SK-N-SH treated with all-trans-retinoic acid at 6 μM for 48 hours (cell line): Measurements from ENCODE around the gene CPVL.

Experiments used
- ARNTL ChIP-seq: fragments of 450-650 bp; formaldehyde crosslinking; IDR thresholded peaks from 2 replicates; pipeline ENCODE4 v1.5.0; 2020; ENCODE audit warnings: low read depth, mild to moderate bottlenecking, moderate library complexity, borderline replicate concordance
- GLIS3 ChIP-seq: fragments of 250-450 bp; sonication (Bioruptor Pico); IDR thresholded peaks from 2 replicates; pipeline ENCODE4 v1.5.0; 2020; ENCODE audit warnings: mild to moderate bottlenecking, moderate library complexity
- OSR1 ChIP-seq: fragments of 250-450 bp; sonication (Bioruptor Pico); IDR thresholded peaks from 2 replicates; pipeline ENCODE4 v1.8.0; 2022; ENCODE audit warnings: moderate library complexity, mild to moderate bottlenecking, inconsistent platforms
- RARB ChIP-seq: fragments of 250-450 bp; sonication (Bioruptor Pico); IDR thresholded peaks from 2 replicates; pipeline ENCODE4 v1.8.0; 2021; ENCODE audit warnings: mild to moderate bottlenecking, moderate library complexity
- TCF4 ChIP-seq: fragments of 250-450 bp; sonication (Bioruptor Pico); IDR thresholded peaks from 2 replicates; pipeline ENCODE4 v1.8.0; 2021; ENCODE audit warnings: mild to moderate bottlenecking, moderate library complexity, borderline replicate concordance
- ZFP30 ChIP-seq: fragments of 450-650 bp; formaldehyde crosslinking; IDR thresholded peaks from 2 replicates; pipeline ENCODE4 v1.5.0; 2022; ENCODE audit warnings: mild to moderate bottlenecking, moderate library complexity
- ZNF70 ChIP-seq: fragments of 450-650 bp; formaldehyde crosslinking; IDR thresholded peaks from 2 replicates; pipeline ENCODE4 v1.5.0; 2020; ENCODE audit warnings: mild to moderate bottlenecking, moderate library complexity
- TF ChIP-seq, protein P1 (sequence below): fragments of 250-450 bp; sonication (Bioruptor Pico); IDR thresholded peaks from 2 replicates; pipeline ENCODE4 v1.8.0; 2020; ENCODE audit warnings: mild to moderate bottlenecking, moderate library complexity, borderline replicate concordance
- TF ChIP-seq, protein P2 (sequence below): fragments of 250-450 bp; sonication (Bioruptor Pico); IDR thresholded peaks from 2 replicates; pipeline ENCODE4 v1.5.0; 2020; ENCODE audit warnings: mild to moderate bottlenecking, moderate library complexity

- TF ChIP-seq ARNTL (CRISPR knock-in tag) (no peak), GLIS3 (CRISPR knock-in tag) (no peak), ZFP30 (CRISPR knock-in tag) (no peak), TCF4 (CRISPR knock-in tag) (no peak), RARB (CRISPR knock-in tag) (no peak), OSR1 (CRISPR knock-in tag) (no peak), ZNF70 (CRISPR knock-in tag) (no peak)
- TF ChIP-seq, protein P1, sequence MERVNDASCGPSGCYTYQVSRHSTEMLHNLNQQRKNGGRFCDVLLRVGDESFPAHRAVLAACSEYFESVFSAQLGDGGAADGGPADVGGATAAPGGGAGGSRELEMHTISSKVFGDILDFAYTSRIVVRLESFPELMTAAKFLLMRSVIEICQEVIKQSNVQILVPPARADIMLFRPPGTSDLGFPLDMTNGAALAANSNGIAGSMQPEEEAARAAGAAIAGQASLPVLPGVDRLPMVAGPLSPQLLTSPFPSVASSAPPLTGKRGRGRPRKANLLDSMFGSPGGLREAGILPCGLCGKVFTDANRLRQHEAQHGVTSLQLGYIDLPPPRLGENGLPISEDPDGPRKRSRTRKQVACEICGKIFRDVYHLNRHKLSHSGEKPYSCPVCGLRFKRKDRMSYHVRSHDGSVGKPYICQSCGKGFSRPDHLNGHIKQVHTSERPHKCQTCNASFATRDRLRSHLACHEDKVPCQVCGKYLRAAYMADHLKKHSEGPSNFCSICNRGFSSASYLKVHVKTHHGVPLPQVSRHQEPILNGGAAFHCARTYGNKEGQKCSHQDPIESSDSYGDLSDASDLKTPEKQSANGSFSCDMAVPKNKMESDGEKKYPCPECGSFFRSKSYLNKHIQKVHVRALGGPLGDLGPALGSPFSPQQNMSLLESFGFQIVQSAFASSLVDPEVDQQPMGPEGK (CRISPR knock-in tag), result no peak
- TF ChIP-seq, protein P2, sequence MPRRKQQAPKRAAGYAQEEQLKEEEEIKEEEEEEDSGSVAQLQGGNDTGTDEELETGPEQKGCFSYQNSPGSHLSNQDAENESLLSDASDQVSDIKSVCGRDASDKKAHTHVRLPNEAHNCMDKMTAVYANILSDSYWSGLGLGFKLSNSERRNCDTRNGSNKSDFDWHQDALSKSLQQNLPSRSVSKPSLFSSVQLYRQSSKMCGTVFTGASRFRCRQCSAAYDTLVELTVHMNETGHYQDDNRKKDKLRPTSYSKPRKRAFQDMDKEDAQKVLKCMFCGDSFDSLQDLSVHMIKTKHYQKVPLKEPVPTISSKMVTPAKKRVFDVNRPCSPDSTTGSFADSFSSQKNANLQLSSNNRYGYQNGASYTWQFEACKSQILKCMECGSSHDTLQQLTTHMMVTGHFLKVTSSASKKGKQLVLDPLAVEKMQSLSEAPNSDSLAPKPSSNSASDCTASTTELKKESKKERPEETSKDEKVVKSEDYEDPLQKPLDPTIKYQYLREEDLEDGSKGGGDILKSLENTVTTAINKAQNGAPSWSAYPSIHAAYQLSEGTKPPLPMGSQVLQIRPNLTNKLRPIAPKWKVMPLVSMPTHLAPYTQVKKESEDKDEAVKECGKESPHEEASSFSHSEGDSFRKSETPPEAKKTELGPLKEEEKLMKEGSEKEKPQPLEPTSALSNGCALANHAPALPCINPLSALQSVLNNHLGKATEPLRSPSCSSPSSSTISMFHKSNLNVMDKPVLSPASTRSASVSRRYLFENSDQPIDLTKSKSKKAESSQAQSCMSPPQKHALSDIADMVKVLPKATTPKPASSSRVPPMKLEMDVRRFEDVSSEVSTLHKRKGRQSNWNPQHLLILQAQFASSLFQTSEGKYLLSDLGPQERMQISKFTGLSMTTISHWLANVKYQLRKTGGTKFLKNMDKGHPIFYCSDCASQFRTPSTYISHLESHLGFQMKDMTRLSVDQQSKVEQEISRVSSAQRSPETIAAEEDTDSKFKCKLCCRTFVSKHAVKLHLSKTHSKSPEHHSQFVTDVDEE, result no peak
Observed at GRCh38 chr7:29095631-29096445, 50.5 kb downstream of the CPVL start.
